GM19099 (cell line): Measurements from ENCODE around the gene DNASE1.

Source experiments
- POLR2A ChIP-seq: IDR thresholded peaks from 3 replicates; pipeline ENCODE4 v1.6.1; 2011; ENCODE audit warnings: low read depth; ENCODE audit not compliant: insufficient read length; ENCODE audit errors: extremely low read depth

The DNASE1 gene

GRCh38 chr16:3672571-3673041 is 18.1 kb downstream of the DNASE1 start:
- TF ChIP-seq POLR2A, result no peak

- no peak for TF ChIP-seq POLR2A
Observed at GRCh38 chr16:3673201-3673600, 18.7 kb downstream of the DNASE1 start.

GRCh38 chr16:3673676-3674377 is 19.3 kb downstream of the DNASE1 start:
- no peak for TF ChIP-seq POLR2A

GRCh38 chr16:3674513-3675295 is 20.2 kb downstream of the DNASE1 start:
- no peak for TF ChIP-seq POLR2A

- no peak for TF ChIP-seq POLR2A
Observed at GRCh38 chr16:3675601-3676130, 21.2 kb downstream of the DNASE1 start.

GRCh38 chr16:3677994-3678393 is 23.5 kb downstream of the DNASE1 start:
- TF ChIP-seq POLR2A, result no peak

GRCh38 chr16:3681206-3681605 is 26.7 kb downstream of the DNASE1 start:
- TF ChIP-seq POLR2A, result no peak

- TF ChIP-seq POLR2A, result no peak
Observed at GRCh38 chr16:3687021-3687420, 32.5 kb downstream of the DNASE1 start.

GRCh38 chr16:3687792-3688191 is 33.3 kb downstream of the DNASE1 start:
- TF ChIP-seq POLR2A, result no peak

- no peak for TF ChIP-seq POLR2A
Observed at GRCh38 chr16:3689731-3690130, 35.2 kb downstream of the DNASE1 start.

GRCh38 chr16:3690470-3690928 is 36.0 kb downstream of the DNASE1 start:
- no peak for TF ChIP-seq POLR2A

- TF ChIP-seq POLR2A, result no peak
Observed at GRCh38 chr16:3690980-3691720, 36.7 kb downstream of the DNASE1 start.

GRCh38 chr16:3691761-3692160 is 37.3 kb downstream of the DNASE1 start:
- no peak for TF ChIP-seq POLR2A

- no peak for TF ChIP-seq POLR2A
Observed at GRCh38 chr16:3694051-3694450, 39.6 kb downstream of the DNASE1 start.
